ENCODE measurements around the gene HDAC11.
A peak's percentile ranks its signal among the peaks of the same experiment; 100 is the strongest.
"Not testable (repeated sequence)": the region's sequence is repeated elsewhere in the genome, so short reads cannot be mapped to it uniquely, and the experiment has no call there.

Gene HDAC11

DNA sequence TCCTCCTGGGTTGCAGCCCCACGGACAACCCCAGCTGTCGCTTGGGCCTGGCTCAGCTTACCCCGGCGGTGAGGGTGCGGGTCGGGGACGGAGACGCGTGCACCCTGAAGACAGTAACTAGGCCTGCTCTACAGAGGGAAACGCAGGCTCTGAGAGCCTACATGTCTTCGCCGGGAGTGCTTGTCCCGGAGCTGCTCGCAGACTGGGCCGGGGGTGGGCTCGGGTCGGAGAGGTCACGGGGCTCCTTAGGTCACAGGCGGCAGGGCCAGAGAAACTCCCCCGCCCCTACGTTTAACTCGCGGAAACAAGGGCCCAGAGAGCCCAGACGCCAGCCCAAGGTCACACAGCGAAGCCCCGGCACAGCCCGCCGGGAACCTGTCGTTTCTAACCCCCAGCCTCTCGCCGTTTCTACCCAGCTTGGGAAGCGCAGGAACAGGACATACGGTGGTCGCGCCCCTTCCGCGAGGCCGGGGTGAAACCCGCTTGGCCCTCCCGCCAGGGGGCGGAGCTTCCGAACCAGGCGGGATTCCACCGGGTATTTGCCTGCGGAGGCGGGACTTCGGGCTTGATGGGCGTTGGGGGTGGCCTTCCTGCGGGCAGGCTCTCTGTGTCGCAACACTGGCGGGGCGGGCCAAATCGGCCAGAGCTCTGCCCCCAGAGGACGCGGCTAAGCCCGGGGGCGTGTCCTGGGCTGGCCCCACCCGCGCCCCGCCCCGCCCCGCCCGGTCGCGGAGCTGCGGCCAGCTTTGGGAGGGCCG, at the start of gene HDAC11:
Gene HDAC11, plus strand, starts transcription at position 725 of the 758 bp plus-strand sequence. CDS start 42 bp downstream, outside the sequence.
- DNase-seq (ENCODE audit: low spot score), result peak; percentile 97

DNA sequence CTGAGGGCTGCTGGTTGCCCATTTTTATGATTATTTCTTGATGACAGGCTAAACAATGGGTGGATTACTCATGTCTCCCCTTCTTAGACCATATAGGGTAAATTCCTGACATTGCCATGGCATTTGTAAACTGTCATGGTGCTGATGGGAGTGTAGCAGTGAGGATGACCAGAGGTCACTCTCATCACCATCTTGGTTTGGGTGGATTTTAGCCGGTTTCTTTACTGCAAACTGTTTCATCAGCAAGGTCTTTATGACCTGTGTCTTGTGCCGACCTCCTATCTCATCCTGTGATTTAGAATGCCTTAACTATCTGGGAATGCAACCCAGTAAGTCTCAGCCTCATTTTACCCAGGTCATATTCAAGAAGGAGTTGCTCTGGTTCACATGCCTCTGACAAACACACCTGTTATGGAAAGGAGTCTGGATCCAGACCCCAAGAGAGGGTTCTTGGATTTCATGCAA, 49.7 kb upstream of the HDAC11 start:
- DNase-seq (ENCODE audit: low spot score), result not testable (repeated sequence)

- DNase-seq (ENCODE audit: low spot score), result no peak
Observed at GRCh38 chr3:13432093-13432492, 48.0 kb upstream of the HDAC11 start.

DNA sequence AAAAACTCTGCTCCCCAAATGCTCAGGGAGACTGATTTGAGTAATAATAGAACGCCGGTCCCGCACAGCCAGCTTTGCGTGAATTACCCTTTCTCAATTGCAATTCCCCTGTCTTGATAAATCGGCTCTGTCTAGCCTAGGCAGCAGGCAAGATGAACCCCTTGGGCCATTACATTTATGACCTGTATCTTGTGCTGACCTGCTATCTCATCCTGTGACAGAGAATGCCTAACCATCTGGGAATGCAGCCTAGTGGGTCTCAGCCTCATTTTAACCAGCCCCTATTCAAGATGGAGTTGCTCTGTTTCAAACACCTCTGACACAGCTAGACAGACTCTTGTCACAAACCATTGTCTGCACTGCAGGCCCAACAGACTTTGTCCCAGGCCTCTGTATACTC, 46.2 kb upstream of the HDAC11 start:
- no peak for DNase-seq (ENCODE audit: low spot score)

DNA sequence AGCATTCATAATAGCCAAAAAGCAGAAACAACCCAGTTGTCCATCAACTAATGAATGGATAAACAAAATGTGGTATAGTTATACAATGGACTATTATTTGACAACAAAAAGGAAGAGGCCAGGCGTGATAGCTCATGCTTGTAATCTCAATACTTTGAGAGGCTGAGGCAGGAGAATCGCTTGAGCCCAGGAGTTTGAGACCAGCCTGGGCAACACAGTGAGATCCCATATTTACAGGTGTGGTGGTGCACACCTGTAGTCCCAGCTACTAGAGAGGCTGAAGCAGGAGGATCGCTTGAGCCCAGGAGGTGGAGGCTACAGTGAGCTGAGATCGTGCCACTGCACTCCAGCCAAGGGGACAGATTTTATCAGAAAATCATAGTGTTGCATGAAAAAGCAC, 43.9 kb upstream of the HDAC11 start:
- DNase-seq (ENCODE audit: low spot score), result not testable (repeated sequence)

- no peak for DNase-seq (ENCODE audit: low spot score)
Observed at GRCh38 chr3:13440204-13440817, 39.8 kb upstream of the HDAC11 start.

- not testable (repeated sequence) for DNase-seq (ENCODE audit: low spot score)
Observed at GRCh38 chr3:13442882-13443281, 37.2 kb upstream of the HDAC11 start.

DNA sequence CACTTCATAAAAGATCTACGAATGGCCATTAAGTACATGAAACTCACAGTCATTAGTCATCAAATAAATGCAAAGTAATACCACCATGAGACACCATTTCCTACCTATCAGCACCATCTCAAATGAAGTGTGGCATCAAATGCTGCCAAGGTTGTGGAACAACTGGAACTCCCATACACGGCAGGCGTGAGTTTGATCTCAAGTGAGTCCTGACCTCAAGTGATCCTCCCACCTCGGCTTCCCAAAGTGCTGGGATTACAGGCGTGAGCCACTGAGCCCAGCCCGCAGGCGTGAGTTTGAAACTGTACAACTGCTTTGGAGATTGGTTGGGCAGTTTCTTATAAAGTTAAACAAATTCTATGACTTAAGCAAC, 28.8 kb upstream of the HDAC11 start:
- DNase-seq (ENCODE audit: low spot score), result peak; percentile 76

DNA sequence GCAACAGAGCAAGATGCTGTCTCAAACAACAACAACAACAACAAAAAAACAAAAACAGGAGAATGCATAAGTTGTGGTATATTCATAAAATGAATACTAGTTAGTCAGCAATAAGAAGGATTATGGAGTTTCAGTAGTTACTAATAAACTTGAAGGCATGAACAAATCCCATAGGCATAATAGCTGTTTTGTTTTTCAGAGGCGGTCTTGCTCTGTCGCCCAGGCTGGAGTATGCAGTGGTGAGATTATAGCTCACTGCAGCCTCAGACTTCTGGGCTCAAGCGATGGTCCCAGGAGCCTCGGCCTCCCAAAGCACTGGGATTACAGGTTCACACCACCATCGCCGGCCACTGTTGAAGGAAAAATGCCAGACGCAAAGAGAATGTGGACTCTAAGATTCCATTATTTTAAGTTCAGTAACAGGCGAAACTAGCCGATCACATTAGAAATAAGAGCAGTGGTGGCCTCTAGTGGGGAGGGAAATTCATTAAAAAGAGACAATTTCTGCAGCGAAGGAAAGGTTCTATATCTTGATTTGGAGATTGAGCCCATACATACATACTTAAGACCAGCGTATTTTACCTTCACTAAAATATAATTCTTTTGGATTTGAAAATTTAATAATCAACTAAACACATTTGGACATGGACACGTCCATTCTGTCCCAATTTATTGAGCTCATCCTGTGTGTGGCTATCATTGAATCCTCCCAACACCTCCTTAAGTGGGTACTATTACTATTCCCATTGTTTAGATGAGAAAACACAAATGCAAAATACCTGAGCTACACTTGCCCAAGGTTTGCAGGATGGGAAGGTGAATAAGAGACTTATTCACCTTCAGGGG, 27.4 kb upstream of the HDAC11 start:
- peak; percentile 85 for DNase-seq (ENCODE audit: low spot score)

- DNase-seq (ENCODE audit: low spot score), result no peak
Observed at GRCh38 chr3:13455644-13456043, 24.5 kb upstream of the HDAC11 start.

DNA sequence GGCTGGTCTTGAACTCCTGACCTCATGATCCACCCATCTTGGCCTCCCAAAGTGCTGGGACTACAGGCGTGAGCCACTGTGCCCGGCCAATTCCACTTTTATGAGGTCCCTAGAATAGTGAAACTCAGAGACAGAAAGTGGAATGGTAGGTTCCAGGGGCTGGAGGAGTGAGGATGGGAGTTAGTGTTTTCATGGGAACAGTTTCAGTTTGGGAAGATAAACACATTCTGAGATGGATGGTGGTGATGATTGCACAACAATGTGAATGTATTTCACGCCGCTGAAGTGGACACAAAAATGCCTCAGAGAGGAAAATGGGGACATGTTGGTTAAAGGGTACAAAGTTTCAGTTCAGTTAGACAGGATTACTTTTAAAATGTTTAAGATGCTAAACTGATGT, 22.5 kb upstream of the HDAC11 start:
- no peak for DNase-seq (ENCODE audit: low spot score)

DNA sequence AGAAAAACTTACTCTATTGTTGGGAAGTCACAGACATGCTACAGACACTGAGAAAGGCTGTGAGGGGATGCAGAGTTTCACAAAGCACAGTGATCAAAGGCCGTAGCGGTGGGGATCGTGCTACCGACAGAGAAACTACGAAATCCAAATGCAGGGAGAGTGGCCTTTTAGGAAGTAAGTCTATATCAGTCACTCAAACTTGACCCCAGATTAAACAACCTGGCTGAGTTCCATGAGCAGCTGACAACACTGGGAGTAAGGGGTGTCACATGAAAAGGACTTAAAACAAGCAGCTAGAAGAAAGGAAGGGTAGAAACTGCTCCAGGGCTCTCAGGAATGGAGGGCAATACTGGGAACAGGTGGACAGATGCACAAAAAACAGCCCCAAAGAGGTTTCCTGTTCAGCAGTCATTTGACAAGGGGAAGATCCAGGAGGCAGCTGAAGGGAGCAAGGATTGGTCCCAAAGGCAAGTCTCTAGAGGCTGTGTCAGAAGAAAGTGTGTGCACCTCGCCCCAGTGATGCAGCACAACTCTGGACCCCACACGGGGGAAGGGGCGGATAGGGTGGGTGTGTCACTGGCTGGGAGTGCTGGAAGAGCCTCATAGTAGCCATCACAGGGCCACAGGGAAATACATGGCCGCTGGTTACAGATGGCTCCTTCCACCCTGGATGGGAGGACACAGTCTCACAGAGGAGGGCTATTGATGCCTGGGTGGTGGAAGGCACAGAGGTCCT, 20.3 kb upstream of the HDAC11 start:
- no peak for DNase-seq (ENCODE audit: low spot score)

- DNase-seq (ENCODE audit: low spot score), result no peak
Observed at GRCh38 chr3:13460341-13460736, 19.8 kb upstream of the HDAC11 start.

- DNase-seq (ENCODE audit: low spot score), result peak; percentile 72
Observed at GRCh38 chr3:13461169-13462124, 18.7 kb upstream of the HDAC11 start.

GRCh38 chr3:13462125-13462629, 17.9 kb upstream of the HDAC11 start:
- DNase-seq (ENCODE audit: low spot score), result no peak

DNA sequence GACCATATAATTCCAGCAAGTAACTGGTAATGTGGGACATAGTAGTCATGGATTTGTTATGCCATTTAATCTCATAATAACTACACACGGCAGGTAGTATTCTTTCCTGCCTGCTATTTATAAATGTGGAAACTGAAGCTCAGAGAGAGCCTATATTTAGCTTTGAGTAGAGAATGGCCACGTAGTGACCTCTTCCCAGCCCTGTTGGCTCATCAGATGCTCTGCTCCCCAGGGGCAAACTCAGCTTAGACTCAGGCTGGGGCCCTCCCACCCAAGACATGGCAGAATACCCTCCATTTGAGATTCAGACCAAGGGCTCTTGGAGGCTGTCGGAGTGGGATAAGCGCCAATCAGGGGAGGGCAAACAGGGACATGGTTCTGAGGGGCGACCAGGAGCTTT, 17.3 kb upstream of the HDAC11 start:
- no peak for DNase-seq (ENCODE audit: low spot score)

DNA sequence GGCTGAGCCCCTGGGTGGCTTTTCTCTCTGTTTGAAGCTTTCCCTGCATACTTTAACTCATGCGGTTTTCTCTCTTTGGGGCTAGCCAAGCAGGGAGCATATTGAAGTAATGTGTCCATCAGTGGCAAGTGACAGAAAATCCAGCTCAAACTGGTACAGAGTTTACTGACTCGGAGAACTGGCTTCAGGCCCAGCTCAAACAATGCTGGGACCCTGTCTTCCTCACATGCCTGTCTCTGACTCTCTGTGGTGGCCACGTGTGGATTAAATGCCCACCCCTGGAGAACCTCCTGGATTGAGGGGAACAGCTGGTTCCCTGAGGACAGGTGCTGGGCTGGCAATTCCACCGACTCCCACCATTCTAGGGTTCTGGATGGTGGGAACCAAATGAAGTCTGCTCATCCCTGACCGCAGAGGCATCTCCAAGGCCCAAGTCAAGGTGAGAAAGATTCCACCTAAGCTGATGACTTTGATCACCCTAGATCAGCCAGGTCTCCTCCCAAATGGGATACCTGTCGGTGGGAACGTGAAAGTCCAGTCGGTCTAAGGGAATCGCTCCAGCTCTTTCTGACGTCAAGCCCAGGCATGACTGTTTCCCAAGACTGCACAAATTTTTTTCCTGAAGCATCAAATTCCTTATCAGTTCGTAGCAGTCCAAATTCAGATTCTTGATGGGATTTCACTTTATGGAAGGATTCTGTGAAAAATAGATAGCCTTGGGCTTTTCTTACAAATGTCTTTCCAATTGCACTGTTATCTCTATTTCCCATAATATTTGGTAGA, 16.3 kb upstream of the HDAC11 start:
- no peak for DNase-seq (ENCODE audit: low spot score)

DNA sequence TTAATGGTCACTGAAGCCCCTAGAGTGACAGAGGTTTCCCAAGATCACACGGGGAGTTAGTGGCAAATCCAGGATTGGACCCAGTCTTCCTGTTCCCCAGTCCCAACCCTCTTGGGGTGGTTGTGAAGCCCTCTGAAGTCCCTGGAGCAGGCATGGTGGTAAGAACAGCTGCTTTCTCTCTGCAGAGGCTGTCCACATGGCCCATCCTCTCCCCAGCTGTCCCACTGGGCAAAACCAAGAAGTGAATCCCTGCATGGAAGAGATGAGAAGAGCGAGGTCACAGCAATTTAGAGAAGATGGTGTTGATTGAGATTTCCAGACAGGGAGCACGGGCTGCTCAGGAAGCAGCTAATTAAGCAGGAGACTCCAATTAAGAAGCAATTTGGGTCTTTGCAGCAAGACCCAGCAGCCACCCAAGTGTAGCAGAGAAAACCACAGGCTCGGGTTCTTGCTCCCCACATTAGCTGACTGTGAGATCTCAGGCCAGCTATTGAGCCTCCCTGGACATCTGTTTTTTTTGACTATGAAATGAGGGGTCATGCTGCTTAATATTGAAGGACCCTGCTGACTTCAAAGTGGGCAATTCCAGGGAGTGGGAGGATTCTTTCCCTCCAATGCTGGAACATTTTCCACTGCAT, 14.8 kb upstream of the HDAC11 start:
- DNase-seq (ENCODE audit: low spot score), result no peak

- no peak for DNase-seq (ENCODE audit: low spot score)
Observed at GRCh38 chr3:13466781-13467180, 13.3 kb upstream of the HDAC11 start.
